IMR-90 (cell line): ENCODE results near the gene INAFM1. TPM values are rescaled to one million over a fixed set of nuclear protein-coding genes. Genes with fewer than 3 reads are reported as not detected.
"Not testable (repeated sequence)": the region's sequence is repeated elsewhere in the genome, so short reads cannot be mapped to it uniquely, and the experiment has no call there.

Experiments used
- ATAC-seq: fragments of 200-7000 bp; cut with Tn5 transposase; 2 replicates; pipeline ENCODE4 v1.9.1; 2020; ENCODE audit warnings: low read depth, mild to moderate bottlenecking, moderate library complexity
- BruUV-seq: library from RNA; stranded (reverse); fragments of 400-500 nt; replicated peaks from 2 replicates; lab custom pipeline; 2021; lab: Mats Ljungman, UMichigan
- CTCF ChIA-PET: fragments of 300-600 bp; formaldehyde crosslinking; extraction: SDS; loops from one replicate; lab custom pipeline; 2021; ENCODE audit warnings: antibody characterized with exemption; lab: Yijun Ruan, JAX
- POLR2A ChIA-PET: fragments of 300-600 bp; sonication (Branson Sonifier 250); formaldehyde crosslinking; loops from one replicate; lab custom pipeline; 2022; ENCODE audit warnings: antibody characterized with exemption; ENCODE audit not compliant: unreplicated experiment; lab: Charles Lee
- DNase-seq: peaks from one replicate; pipeline ENCODE4 v3.0.0; 2013
- H2AFZ ChIP-seq: replicated peaks from 2 replicates; pipeline ENCODE3; 2013; ENCODE audit warnings: low read length, mild to moderate bottlenecking; ENCODE audit not compliant: poor library complexity
- H2AK5ac ChIP-seq: 2 replicates; pipeline ENCODE4 v1.6.1; 2013; ENCODE audit warnings: low read depth, low read length, inconsistent platforms
- H2AK9ac ChIP-seq: replicated peaks from 2 replicates; pipeline ENCODE3; 2013; ENCODE audit warnings: mild to moderate bottlenecking, low read depth, low read length, moderate library complexity; ENCODE audit not compliant: poor library complexity
- H2BK120ac ChIP-seq: 2 replicates; pipeline ENCODE4 v1.6.1; 2013; ENCODE audit warnings: low read depth, low read length, inconsistent platforms
- H2BK15ac ChIP-seq: 3 replicates; pipeline ENCODE4 v1.6.1; 2013; ENCODE audit warnings: low read depth, low read length, inconsistent platforms
- H2BK20ac ChIP-seq: 2 replicates; pipeline ENCODE4 v1.6.1; 2013; ENCODE audit warnings: low read depth, mild to moderate bottlenecking, inconsistent platforms, low read length, moderate library complexity
- H2BK5ac ChIP-seq: 2 replicates; pipeline ENCODE4 v1.6.1; 2013; ENCODE audit warnings: mild to moderate bottlenecking, low read depth, low read length, inconsistent platforms; ENCODE audit not compliant: poor library complexity, severe bottlenecking
- H3K14ac ChIP-seq: replicated peaks from 2 replicates; pipeline ENCODE4 v1.6.1; 2013; ENCODE audit warnings: low read depth, low read length, inconsistent platforms
- H3K18ac ChIP-seq: 2 replicates; pipeline ENCODE4 v1.6.1; 2013; ENCODE audit warnings: low read depth, low read length, control low read depth
- H3K23ac ChIP-seq: 2 replicates; pipeline ENCODE4 v1.6.1; 2013; ENCODE audit warnings: low read depth, low read length, inconsistent platforms
- H3K27ac ChIP-seq: 2 replicates; pipeline ENCODE4 v1.5.1; 2013; ENCODE audit warnings: mild to moderate bottlenecking, control low read depth, low read length; ENCODE audit not compliant: insufficient read depth
- H3K27me3 ChIP-seq: 2 replicates; pipeline ENCODE4 v1.6.1; 2013; ENCODE audit warnings: low read length; ENCODE audit not compliant: control insufficient read depth, insufficient read depth
- H3K36me3 ChIP-seq: 2 replicates; pipeline ENCODE4 v1.6.1; 2013; ENCODE audit warnings: low read length, mixed read lengths; ENCODE audit not compliant: control insufficient read depth, insufficient read depth
- H3K4ac ChIP-seq: 2 replicates; pipeline ENCODE4 v1.6.1; 2013; ENCODE audit warnings: low read depth, low read length, inconsistent platforms
- H3K4me1 ChIP-seq: 2 replicates; pipeline ENCODE4 v1.6.1; 2013; ENCODE audit warnings: low read length, mixed read lengths; ENCODE audit not compliant: control insufficient read depth, insufficient read depth
- H3K4me2 ChIP-seq: 2 replicates; pipeline ENCODE4 v1.6.1; 2013; ENCODE audit warnings: low read depth, mild to moderate bottlenecking, control low read depth, low read length, moderate library complexity
- H3K4me3 ChIP-seq: 2 replicates; pipeline ENCODE4 v1.5.1; 2013; ENCODE audit warnings: low read depth, mild to moderate bottlenecking, control low read depth, low read length, moderate library complexity; ENCODE audit not compliant: insufficient read depth
- H3K56ac ChIP-seq: 2 replicates; pipeline ENCODE4 v1.6.1; 2013; ENCODE audit warnings: low read length, inconsistent platforms; ENCODE audit not compliant: insufficient read depth; ENCODE audit errors: extremely low read depth
- H3K79me1 ChIP-seq, 2 experiments: 2 replicates each; pipeline ENCODE4 v1.6.1; 2013; ENCODE audit warnings: low read length in 2 of 2, inconsistent platforms in 1 of 2, low read depth in 1 of 2
- H3K9ac ChIP-seq: 2 replicates; pipeline ENCODE4 v1.6.1; 2013; ENCODE audit warnings: low read depth, low read length, control low read depth
- H3K9me1 ChIP-seq: 2 replicates; pipeline ENCODE4 v1.6.1; 2013; ENCODE audit warnings: low read length, inconsistent platforms; ENCODE audit not compliant: insufficient read depth
- H3K9me3 ChIP-seq: 2 replicates; pipeline ENCODE4 v1.6.1; 2013; ENCODE audit warnings: low read length; ENCODE audit not compliant: control insufficient read depth, insufficient read depth
- H4K20me1 ChIP-seq: 2 replicates; pipeline ENCODE4 v1.6.1; 2013; ENCODE audit warnings: low read length, inconsistent platforms; ENCODE audit not compliant: insufficient read depth
- H4K5ac ChIP-seq: 2 replicates; pipeline ENCODE4 v1.6.1; 2013; ENCODE audit warnings: mild to moderate bottlenecking, low read depth, low read length, control low read depth
- H4K8ac ChIP-seq, 2 experiments: 2 replicates each; pipeline ENCODE4 v1.6.1; 2013; ENCODE audit warnings: low read depth in 2 of 2, low read length in 2 of 2, control low read depth in 1 of 2, inconsistent platforms in 1 of 2
- H4K91ac ChIP-seq: 2 replicates; pipeline ENCODE4 v1.6.1; 2013; ENCODE audit warnings: low read depth, low read length, inconsistent platforms; ENCODE audit not compliant: insufficient read depth
- WGBS, 2 experiments: methylation state at CpG; one replicate each; pipeline versions ENCODE4 v1.1.5 to v1.1.7; 2013; ENCODE audit warnings: missing lambda C conversion rate in 2 of 2; ENCODE audit not compliant: insufficient read length in 1 of 2; ENCODE audit errors: extremely low coverage in 2 of 2; 5-methylcytosine and 5-hydroxymethylcytosine counted together
- dilution Hi-C: fragments of 300-500 bp; cut with HindIII; formaldehyde crosslinking; loops from one replicate; pipeline ENCODE4 v1.14.3; 2018; ENCODE audit warnings: low sequenced_read_pairs; ENCODE audit not compliant: unreplicated experiment
- in situ Hi-C: fragments of 300-500 bp; cut with MboI; formaldehyde crosslinking; loops from 3 replicates; pipeline ENCODE4 v1.14.3; 2019; ENCODE audit warnings: low sequenced_read_pairs, inconsistent platforms, mixed read lengths
- intact Hi-C: fragments of 100-400 bp; cut with micrococcal nuclease; formaldehyde crosslinking; loops from 2 replicates; pipeline ENCODE4 v1.10.0; 2022
- polyA plus RNA-seq, 3 experiments: library from polyadenylated mRNA; depleted of rRNA; stranded (reverse); fragments of >200 nt; gene quantifications; 2 replicates each; pipeline ENCODE4 v1.2.3, GENCODE V29; 2012; ENCODE audit warnings: low replicate concordance in 1 of 3
- total RNA-seq: library from RNA; depleted of rRNA; stranded (reverse); fragments of >200 nt; gene quantifications from 2 replicates; pipeline ENCODE4 v1.2.3, GENCODE V29; 2012

The INAFM1 gene
- total and polyA plus RNA-seq, 2 of the 4 experiments (the other 2 are of a cell fraction), result 0.36 to 7.8 TPM

GRCh38 chr19:47261946-47262793 is 12.5 kb upstream of the INAFM1 start:
- in situ Hi-C loops, H3K4me2 ChIP-seq, H3K18ac ChIP-seq, H3K27me3 ChIP-seq, H2BK120ac ChIP-seq, H4K5ac ChIP-seq, H3K4ac ChIP-seq, H3K14ac ChIP-seq, H2AK5ac ChIP-seq, dilution Hi-C loops, H3K9ac ChIP-seq, intact Hi-C loops, H2AFZ ChIP-seq, H3K4me3 ChIP-seq, H4K91ac ChIP-seq, H2AK9ac ChIP-seq, H4K8ac ChIP-seq, BruUV-seq, H4K20me1 ChIP-seq, H2BK5ac ChIP-seq, H2BK15ac ChIP-seq, H3K56ac ChIP-seq, DNase-seq, H3K9me3 ChIP-seq, H3K27ac ChIP-seq, H3K23ac ChIP-seq, ATAC-seq, H2BK20ac ChIP-seq, POLR2A ChIA-PET: not testable (repeated sequence)
- CTCF ChIA-PET, result interaction anchor here (1.0 kb wide), 1 partner anchor 129 kb away, joined by 6 read pairs; no protein-coding TSS in a partner anchor
- WGBS, 2 experiments, result 90% methylated on average over 4 of the region's 14 CpGs; no CpG with 5 or more reads in 1 of the 2 experiments
- Histone ChIP-seq H3K4me1 (peaks cover 12% of the 10 kb centered on the region), H3K79me1 (peaks cover 46 to 55% of the 10 kb centered on the region in 2 experiments), H3K9me1 (peaks cover 12% of the 10 kb centered on the region; the same call in 1 of the 2 replicates), H3K36me3 (peaks cover 52% of the 10 kb centered on the region)
